Vagina (tissue), 2 donors: ENCODE results near the gene CDCA7L. TPM values are rescaled to one million over a fixed set of nuclear protein-coding genes. Genes with fewer than 3 reads are reported as not detected.
"Not testable (repeated sequence)": the region's sequence is repeated elsewhere in the genome, so short reads cannot be mapped to it uniquely, and the experiment has no call there.

Experiments used
- DNase-seq, 2 donors: peaks; one replicate each; pipeline ENCODE4 v3.0.0-alpha.2; 2017; ENCODE audit errors: extremely low spot score in 2 of 2
- H3K27ac ChIP-seq: fragments of 200-600 bp; sonication (generic); one replicate; pipeline ENCODE4 v1.5.1; 2019
- H3K27me3 ChIP-seq: fragments of 200-600 bp; sonication (generic); one replicate; pipeline ENCODE4 v1.5.1; 2019
- H3K36me3 ChIP-seq, 2 donors: fragments of 200-600 bp; sonication (generic); one replicate each; pipeline ENCODE4 v1.5.1; 2017 to 2019
- H3K4me1 ChIP-seq: fragments of 200-600 bp; sonication (generic); one replicate; pipeline ENCODE4 v1.5.1; 2019
- H3K4me3 ChIP-seq, 2 donors: fragments of 200-600 bp; sonication (generic); 1 replicate in 1 of 2; 2 replicates in 1 of 2; pipeline ENCODE4 v1.5.1; 2016 to 2019
- H3K9me3 ChIP-seq: fragments of 200-600 bp; sonication (generic); one replicate; pipeline ENCODE4 v1.5.1; 2019
- POLR2A ChIP-seq, 2 donors: fragments of 450-650 bp; IDR thresholded peaks; one replicate each; pipeline ENCODE4 v1.6.1; 2017; ENCODE audit warnings: antibody characterized with exemption in 2 of 2, mild to moderate bottlenecking in 2 of 2, moderate library complexity in 2 of 2
- POLR2AphosphoS5 ChIP-seq, 2 donors: sonication (generic); formaldehyde crosslinking; IDR thresholded peaks; one replicate each; pipeline ENCODE4 v1.9.0; 2017; ENCODE audit warnings: antibody characterized with exemption in 2 of 2, mild to moderate bottlenecking in 2 of 2, low read depth in 1 of 2; ENCODE audit not compliant: insufficient read depth in 1 of 2
- intact Hi-C: fragments of 100-400 bp; cut with DNase I; formaldehyde crosslinking; loops from one replicate; pipeline ENCODE4 v1.15.1; 2023
- total RNA-seq: library from RNA; depleted of rRNA; stranded (reverse); fragments of >200 nt; gene quantifications from one replicate; pipeline ENCODE4 v1.2.3, GENCODE V29; 2016
- TF ChIP-seq, protein P1 (sequence below), 3 experiments: fragments of 450-650 bp in 2 of 3; fragments of 200-600 bp in 1 of 3; sonication (generic) in 1 of 3; IDR thresholded peaks; one replicate each; pipeline ENCODE4 v1.5.1; 2017 to 2019; ENCODE audit warnings: antibody characterized with exemption in 3 of 3, mild to moderate bottlenecking in 2 of 3, moderate library complexity in 2 of 3

The CDCA7L gene
- total RNA-seq, 1 donor from 2014 or later: 44.0 TPM

GRCh38 chr7:21869785-21870402, 75.8 kb downstream of the CDCA7L start:
- Histone ChIP-seq H3K4me3 (no peak overlapping the region), H3K27me3 (no peaks in the 10 kb centered on the region), H3K36me3 (no peaks in the 10 kb centered on the region), H3K4me1 (no peaks in the 10 kb centered on the region), H3K27ac (no peak overlapping the region), H3K9me3 (no peaks in the 10 kb centered on the region)
- TF ChIP-seq, protein P1, sequence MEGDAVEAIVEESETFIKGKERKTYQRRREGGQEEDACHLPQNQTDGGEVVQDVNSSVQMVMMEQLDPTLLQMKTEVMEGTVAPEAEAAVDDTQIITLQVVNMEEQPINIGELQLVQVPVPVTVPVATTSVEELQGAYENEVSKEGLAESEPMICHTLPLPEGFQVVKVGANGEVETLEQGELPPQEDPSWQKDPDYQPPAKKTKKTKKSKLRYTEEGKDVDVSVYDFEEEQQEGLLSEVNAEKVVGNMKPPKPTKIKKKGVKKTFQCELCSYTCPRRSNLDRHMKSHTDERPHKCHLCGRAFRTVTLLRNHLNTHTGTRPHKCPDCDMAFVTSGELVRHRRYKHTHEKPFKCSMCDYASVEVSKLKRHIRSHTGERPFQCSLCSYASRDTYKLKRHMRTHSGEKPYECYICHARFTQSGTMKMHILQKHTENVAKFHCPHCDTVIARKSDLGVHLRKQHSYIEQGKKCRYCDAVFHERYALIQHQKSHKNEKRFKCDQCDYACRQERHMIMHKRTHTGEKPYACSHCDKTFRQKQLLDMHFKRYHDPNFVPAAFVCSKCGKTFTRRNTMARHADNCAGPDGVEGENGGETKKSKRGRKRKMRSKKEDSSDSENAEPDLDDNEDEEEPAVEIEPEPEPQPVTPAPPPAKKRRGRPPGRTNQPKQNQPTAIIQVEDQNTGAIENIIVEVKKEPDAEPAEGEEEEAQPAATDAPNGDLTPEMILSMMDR (IDR thresholded peaks at IDR 0.05): no peak
- TF ChIP-seq POLR2A (IDR thresholded peaks at IDR 0.05) (no peak), POLR2AphosphoS5 (IDR thresholded peaks at IDR 0.05; ENCODE audit: insufficient read depth in 1 of 2, low read depth in 1 of 2) (no peak)
- intact Hi-C loops: no loop called here
- no peak for DNase-seq

GRCh38 chr7:21868576-21868850, 77.2 kb downstream of the CDCA7L start:
- Histone ChIP-seq H3K4me3 (no peak overlapping the region), H3K36me3 (no peaks in the 10 kb centered on the region), H3K4me1 (no peaks in the 10 kb centered on the region), H3K27ac (no peak overlapping the region), H3K9me3 (no peaks in the 10 kb centered on the region), H3K27me3 (no peaks in the 10 kb centered on the region)
- DNase-seq: no peak
- intact Hi-C loops: no loop called here
- TF ChIP-seq, protein P1 (IDR thresholded peaks at IDR 0.05): no peak
- TF ChIP-seq POLR2A (IDR thresholded peaks at IDR 0.05) (no peak), POLR2AphosphoS5 (IDR thresholded peaks at IDR 0.05; ENCODE audit: insufficient read depth in 1 of 2, low read depth in 1 of 2) (no peak)

DNA sequence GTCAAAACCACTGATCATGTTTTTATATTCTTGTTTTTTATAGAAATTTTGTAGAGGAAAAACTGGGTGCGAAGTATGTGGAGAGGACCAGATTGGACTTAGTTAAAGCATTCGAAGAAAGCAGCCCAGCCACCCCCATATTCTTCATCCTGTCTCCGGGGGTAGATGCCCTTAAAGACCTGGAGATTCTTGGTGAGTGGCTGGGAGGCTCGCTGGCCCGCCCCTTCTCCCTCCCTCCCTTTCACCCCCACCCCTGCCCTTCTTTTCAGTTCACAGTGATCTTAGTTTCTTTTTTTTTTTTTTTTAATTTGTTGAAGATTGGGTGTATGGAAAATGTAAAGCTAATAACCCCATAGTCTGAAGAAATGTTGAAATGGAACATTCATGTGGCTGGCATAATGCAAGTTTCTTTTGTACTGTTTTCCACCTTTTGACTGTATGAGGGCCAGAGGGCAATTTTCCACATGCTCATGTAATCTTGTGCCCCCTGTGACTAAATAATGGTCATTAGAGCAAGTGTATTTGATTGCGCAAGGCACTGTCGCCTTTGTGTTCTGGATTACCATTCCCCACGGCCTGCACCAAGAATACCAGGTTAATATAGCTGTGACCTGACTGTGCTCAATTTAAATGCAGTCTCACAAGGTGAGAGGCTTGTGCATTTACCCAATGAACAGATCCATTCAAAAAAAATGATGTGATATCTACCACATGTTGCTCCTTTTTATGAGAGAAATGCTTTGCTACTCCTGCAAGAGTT, 77.7 kb downstream of the CDCA7L start:
- no peaks in the 10 kb centered on the region for H3K36me3 ChIP-seq
- intact Hi-C loops: no loop called here
- no peak for DNase-seq
- no peaks in the 10 kb centered on the region for H3K27me3 ChIP-seq
- no peaks in the 10 kb centered on the region for H3K9me3 ChIP-seq
- no peak for TF ChIP-seq POLR2AphosphoS5 (IDR thresholded peaks at IDR 0.05; ENCODE audit: insufficient read depth in 1 of 2, low read depth in 1 of 2)
- TF ChIP-seq, protein P1 (IDR thresholded peaks at IDR 0.05): no peak
- no peak overlapping the region for H3K4me3 ChIP-seq
- H3K4me1 ChIP-seq: no peaks in the 10 kb centered on the region
- no peak overlapping the region for H3K27ac ChIP-seq

DNA sequence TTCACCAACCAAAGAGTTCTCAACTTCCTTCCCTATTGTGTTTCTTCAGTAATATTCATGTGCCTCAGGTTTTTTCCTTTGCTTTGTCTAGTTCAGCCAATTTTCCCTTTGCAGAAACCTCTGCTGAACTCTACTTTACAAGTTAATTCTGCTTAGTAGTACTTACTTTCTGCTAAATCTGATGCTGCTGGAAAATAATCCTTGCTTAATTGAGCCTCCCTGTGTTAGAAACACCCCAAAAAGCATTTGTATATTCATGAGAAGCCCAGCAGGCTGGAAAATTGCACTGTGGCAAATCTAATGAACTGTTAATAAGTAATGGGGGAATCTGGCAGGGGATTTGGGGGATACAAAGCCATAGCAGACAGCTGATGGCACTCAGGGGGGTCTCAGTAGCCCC, 78.5 kb downstream of the CDCA7L start:
- Histone ChIP-seq H3K36me3 (no peaks in the 10 kb centered on the region), H3K9me3 (no peaks in the 10 kb centered on the region), H3K4me3 (no peak overlapping the region), H3K27me3 (no peaks in the 10 kb centered on the region), H3K27ac (no peak overlapping the region), H3K4me1 (no peaks in the 10 kb centered on the region)
- intact Hi-C loops: no loop called here
- no peak for TF ChIP-seq POLR2A (IDR thresholded peaks at IDR 0.05)
- TF ChIP-seq POLR2AphosphoS5 (IDR thresholded peaks at IDR 0.05; ENCODE audit: insufficient read depth in 1 of 2, low read depth in 1 of 2): no peak
- TF ChIP-seq, protein P1 (IDR thresholded peaks at IDR 0.05): no peak
- DNase-seq: no peak

GRCh38 chr7:21866731-21867130, 79.0 kb downstream of the CDCA7L start:
- DNase-seq: no peak
- Histone ChIP-seq H3K4me3 (no peak overlapping the region), H3K4me1 (no peaks in the 10 kb centered on the region), H3K9me3 (no peaks in the 10 kb centered on the region), H3K27me3 (no peaks in the 10 kb centered on the region), H3K36me3 (no peaks in the 10 kb centered on the region), H3K27ac (no peak overlapping the region)
- intact Hi-C loops: no loop called here
- TF ChIP-seq, protein P1 (IDR thresholded peaks at IDR 0.05): no peak
- TF ChIP-seq POLR2A (IDR thresholded peaks at IDR 0.05) (no peak), POLR2AphosphoS5 (IDR thresholded peaks at IDR 0.05; ENCODE audit: insufficient read depth in 1 of 2, low read depth in 1 of 2) (no peak)

GRCh38 chr7:21865631-21866204, 80.0 kb downstream of the CDCA7L start:
- H3K4me3 ChIP-seq, H3K27me3 ChIP-seq, H3K27ac ChIP-seq, H3K4me1 ChIP-seq, H3K36me3 ChIP-seq, DNase-seq, H3K9me3 ChIP-seq, intact Hi-C loops: not testable (repeated sequence)
